COLO668 (cell line): ENCODE measurements around the gene KCNH2.

Experiments
- DNase-seq: peaks from one replicate; lab custom pipeline; 2025; ENCODE audit not compliant: unreplicated experiment; lab: John Stamatoyannopoulos, UW

KCNH2 gene

DNA sequence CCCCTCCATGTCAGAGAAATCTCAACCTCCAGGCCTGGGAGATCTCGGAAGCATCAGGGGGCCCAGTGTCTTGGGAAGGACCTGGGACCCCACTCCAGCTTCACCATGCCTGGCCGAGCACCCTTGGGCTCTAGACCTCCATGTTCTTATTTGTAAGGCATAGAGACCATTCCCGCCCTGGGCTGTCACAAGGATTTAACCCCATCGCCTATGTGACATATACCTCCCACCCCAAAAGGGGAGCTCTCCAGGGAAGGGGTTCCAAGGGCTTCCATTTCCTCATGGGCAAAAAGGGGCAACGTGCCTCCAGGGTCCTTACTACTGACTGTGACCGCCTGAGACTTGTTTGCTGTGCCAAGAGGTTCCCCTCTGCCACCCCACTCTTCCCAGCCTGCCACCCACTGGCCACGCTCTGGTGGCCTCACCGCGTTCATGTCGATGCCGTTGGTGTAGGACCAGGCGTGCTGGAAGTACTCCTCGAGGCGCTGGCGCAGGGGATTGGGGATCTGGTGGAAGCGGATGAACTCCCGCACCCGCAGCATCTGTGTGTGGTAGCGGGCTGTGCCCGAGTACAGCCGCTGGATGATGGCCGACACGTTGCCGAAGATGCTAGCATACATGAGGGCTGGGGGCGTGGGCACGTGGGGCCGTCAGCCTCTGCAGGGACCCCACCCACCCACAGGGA is 27.5 kb downstream of the KCNH2 start:
- no peak for DNase-seq

DNA sequence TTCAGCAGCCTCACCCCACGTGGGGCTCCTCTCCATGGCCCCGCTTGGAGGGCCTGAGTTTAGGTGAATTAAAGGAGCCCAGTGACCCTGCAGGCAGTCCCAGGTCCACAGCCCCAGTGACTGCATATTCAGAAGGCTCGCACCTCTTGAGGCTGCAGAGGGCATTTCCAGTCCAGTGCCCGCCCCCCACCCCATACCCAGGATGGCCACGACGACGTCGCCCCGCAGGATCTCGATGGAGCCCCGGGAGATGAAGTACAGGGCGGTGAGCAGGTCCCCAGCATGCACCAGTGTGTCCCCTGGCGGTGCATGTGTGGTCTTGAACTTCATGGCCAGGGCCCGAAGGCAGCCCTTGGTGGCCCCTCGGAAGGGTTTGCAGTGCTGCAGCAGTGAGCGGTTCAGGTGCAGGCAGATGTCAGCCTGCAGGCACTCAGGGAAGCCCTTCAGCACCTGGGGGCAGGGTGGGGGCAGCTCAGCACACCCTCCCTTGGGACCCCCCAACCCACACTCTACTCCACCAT is 28.1 kb downstream of the KCNH2 start:
- DNase-seq: no peak

DNA sequence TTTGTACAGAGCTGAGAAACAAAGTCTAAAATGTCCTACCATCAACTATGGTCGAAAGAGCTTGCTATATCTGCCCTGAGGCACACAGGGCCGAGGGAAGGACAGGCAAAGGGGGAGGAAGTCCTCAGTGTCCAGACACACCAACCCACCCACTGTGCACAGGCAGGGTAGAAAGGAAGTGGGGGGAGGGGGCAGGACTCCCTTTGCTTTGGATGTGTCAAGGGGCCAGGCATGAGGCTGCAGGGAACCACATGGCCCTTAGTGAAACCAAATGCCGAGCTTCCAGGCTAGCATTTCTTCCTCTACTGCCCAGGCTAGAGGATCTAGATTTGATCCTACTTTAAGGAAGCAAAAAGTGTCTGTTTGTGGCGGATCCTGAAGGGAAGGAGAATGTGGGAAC is 28.6 kb downstream of the KCNH2 start:
- no peak for DNase-seq

DNA sequence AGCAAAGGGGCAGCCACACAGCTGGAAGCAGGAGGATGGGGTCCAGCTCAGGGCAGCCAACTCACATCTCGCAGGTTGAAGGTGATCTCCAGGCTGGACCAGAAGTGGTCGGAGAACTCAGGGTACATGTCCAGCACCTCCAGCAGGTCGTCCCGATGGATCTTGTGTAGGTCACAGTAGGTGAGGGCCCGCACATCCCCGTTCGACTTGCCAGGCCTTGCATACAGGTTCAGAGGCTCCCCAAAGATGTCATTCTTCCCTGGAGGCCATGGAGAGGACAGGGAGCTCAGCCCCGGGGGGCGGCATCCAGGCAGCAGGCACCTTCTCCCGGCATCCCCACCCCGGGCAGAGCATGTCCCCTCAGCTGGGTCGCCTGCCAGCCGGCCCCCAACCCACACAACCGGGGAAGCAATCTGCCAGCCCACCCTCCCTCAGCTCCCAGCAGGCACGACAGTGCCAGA is 29.3 kb downstream of the KCNH2 start:
- no peak for DNase-seq

DNA sequence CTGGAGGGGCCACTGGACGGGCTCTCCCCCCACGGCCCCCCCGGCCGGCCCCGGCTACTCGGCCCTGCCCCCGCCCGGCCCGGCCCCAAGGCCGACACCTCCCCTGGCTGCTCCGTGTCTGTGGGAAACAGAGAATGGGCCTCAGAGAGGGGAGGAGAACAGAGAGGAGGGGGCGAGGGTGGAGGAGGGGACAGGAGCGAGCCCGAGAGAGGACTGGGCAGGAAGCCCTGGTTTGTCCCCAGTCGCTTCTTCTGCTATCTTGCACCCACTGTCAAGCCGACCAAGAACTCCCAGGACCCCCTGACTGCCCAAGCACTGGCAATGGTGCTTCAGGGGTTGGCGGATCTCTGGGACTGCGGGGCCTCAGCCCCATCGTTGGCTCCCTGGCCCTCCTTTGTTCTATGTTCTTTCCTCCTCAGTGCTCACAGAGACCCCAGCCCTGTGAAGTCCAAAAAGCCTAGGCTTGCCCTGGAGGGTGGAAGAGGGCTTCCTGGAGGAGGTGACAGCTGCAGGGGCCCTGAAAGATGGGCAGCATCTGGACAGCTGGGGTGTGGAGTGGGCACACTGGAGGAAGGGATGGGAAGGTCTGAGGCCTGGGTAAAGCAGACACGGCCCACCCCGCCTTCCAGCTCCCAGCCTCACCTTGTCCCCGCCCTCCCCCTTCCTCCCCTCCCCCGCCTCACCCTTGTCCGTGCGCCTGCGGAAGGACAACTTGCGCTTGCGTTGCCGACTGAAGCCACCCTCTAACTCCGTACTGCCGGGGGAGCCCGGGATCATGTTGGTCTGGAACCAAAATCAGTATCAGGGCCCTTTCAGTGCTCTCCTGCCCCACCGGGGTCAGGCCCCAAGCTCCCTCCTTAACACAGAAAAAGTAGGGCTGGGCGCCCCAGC is 30.1 kb downstream of the KCNH2 start:
- DNase-seq: no peak

DNA sequence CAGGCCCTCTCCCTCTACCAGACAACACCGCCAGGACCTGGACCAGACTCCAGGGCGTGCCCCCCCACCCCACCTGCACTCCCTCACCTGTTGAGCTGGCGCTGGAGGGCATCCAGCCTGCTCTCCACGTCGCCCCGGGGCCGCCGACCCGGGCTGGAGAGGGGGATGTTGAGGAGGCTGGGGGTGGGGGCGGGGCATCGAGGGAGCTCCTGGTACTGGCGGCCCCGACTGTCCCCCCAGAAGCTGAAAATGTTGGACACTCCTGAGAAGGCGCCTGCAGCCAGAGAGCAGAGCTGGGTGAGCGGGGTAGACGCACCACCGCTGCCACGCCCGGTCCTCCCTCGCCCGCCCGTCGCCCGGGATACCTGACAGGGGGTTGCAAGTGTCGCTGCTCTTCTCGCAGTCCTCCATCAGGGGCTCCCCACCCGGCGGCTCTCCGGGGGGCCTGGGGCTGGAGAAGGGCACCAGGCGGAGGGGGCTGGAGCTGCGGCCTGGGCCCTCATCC is 30.8 kb downstream of the KCNH2 start:
- DNase-seq: no peak

DNA sequence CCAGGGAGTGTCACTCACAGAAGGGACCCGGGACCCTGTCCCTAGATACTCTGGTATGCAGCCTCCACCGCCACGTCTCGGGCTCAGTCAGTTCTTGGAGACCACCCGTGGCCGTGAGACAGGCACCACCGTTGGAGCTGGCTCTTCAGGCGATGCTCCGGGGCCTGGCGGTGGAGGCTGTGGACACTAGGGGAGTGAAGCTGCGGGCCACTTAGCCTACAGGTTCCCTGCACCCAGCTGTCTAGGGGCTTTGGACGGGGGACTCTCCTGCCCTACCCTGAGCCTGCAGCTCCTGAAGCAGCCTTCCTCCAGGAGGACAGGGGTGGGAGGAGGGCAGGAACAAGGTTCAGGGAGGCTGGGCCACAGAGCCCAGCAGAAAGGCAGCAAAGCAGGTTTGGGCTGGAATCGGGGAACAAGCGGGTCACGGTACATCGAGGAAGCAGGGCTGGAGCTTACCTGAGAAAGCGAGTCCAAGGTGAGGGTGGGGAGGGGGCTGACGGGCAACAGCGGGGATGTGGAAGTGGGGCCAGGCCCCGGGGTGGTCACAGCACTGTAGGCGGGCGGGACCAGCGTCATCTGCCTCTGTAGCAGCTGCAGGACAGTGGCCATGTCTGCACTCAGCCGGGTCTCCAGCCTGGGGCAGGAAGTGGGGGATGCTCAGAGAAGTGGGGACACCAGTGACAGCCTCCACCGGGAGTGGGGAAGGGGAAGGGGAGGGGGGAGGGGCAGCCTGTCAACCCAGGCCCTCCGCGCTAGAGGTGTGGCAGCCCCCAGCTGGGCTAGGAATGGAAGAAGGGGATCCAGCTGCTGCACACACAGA is 31.5 kb downstream of the KCNH2 start:
- no peak for DNase-seq

DNA sequence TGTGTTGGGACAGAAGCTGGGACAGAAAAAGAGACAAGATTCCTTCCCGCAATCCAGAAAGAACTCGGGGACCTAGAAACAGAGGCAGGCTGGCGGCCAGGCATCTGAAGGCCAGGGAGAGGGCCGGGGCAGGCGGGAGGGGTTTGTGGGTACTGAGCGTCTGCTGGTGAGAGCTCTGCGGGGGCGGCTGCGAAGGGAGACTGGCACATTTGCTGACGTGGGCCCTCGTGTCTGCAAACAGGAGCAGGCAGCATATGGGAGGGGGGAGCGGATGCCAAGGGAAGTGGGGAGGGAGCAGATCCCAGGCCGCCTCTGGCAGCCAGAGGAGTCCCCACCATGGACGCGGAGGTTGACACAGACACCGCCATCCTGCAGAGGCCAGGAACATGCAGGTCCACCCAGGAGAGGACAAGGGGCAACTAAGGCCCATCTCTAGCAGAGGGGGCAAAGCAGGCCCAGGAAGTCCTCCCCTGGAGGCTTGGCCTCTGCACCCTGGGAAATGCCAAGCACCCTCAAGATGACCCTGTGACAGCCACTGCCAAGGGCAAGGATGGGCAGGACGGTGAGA is 32.2 kb downstream of the KCNH2 start:
- DNase-seq: no peak

DNA sequence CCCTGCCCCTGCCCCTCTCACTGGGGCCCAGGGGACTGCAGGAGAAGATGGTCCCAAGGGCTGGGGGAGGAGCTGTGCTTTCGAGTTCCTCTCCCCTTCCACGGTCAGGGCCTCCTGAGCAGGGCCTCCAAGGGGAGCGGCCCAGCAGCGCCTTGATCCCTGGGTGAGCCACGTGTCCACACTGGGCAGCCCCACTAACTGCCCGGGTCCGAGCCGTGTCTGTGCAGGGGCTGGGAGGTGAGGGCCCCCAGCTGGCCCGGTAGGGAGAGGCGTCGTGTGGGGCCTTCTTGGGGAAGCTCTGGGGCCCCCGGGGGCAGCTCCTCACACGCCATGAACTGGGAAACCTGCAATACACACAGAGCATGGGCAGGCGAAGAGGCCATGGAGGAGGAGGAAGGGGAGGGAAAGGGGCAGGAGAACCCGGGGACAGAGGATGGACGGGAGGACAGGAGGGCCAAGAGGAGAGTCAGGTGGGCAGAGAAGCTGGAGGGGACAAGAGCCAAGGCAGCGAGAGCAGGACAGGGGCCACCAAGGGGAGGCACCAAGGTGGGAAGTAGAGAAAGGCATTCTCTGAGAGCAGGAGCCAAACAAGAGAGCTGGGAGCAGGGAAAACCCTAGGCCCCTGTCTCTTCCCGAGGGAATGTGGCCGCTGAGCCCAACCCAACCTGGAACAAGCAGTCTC is 32.8 kb downstream of the KCNH2 start:
- no peak for DNase-seq

DNA sequence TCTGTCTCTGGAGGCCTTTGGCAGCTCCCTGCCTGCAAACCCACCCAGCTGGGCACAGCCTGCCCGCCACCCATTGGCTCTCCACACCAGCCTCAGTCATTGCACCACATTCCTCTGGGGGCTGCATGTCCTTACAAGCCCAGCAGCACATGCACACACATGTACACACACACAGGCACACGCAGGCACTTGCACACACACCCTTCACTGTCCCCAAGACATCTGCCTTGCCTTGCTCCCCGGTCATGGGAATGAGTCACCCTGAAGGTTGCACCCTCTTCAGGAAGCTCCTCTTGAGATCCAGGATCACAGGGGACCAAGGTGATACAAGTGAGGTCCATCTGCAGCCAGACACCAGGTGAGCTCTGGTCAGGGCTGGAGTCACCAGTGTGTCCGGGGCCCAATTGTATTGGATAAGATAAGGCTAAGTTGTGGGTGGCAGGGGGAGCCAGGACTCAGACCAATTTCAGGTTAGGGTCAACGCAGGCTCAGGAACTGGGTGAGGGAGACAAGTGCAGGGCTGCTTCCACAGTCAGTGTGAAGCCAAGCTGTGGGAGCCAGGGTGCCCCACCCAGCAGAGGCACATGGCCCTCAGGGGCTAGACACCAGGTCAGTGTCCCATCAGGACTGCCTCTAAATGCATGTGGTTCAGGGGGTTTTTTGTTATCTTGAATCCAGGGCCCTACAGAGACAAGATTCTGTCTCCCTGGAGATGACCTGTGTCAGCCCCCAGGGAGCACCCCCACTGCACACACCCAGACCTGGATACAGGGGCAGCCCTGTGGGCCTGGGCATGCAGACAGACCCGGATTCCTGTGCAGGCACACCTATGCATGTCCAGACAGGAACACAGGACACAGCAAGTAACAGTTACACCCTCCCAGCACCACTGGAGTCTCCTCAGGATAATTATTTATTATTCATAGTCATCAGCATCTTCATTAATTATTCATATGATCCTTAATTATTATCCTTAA is 33.8 kb downstream of the KCNH2 start:
- no peak for DNase-seq

DNA sequence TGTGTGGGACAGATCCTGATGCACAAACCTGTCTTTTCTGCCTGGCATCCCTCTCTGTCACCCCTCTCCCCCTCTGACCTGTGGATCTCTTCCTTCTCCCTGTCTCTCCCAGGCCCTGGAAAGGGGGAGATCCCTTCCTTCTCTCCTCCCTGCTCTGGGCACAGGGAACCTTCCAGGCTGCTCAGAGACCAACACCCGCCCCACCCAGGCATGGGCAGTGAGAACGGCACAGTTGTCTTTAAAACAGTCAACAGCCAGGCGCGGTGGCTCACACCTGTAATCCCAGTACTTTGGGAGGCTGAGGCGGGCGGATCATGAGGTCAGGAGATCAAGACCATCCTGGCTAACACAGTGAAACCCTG is 34.7 kb downstream of the KCNH2 start:
- no peak for DNase-seq

DNA sequence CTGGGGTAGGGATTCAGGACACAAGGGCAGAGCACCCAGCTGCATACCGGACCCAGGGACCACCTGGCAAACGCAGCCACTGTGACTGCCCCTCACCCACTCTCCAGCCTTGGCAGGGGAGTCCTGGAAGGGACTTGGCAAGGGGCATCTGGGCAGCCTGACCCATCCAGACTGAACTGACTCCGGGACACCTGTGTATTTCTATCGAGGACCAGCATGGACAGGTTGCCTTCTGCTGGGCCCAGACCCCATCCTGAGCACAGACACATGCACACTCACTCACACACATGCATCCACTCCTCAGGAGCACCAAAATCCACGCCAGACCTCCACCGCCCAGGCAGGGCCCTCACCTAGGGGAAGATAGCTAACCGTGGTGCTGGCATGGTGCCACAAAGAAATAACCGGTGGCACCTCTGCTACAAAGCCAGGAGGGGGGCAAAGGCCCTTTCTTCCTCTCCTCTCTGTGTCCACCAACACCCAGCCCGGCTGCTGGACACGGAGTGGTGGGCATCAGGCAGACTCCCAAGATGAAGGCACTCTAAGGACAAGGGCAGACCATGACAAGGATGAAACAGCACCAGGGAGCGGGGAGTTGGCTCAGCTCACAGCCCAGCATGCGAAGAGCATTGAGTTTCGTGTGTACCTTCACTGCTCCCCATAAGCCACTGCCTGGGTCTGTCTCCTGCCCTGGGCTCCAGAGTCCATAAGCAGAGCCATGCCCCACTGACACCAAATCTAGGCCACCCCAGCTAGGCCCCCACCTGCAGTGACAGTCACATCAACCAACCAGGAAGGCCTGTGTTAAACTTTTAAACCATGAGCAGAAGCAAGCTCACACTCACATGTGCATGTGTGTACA is 35.3 kb downstream of the KCNH2 start:
- peak; percentile 26 for DNase-seq

DNA sequence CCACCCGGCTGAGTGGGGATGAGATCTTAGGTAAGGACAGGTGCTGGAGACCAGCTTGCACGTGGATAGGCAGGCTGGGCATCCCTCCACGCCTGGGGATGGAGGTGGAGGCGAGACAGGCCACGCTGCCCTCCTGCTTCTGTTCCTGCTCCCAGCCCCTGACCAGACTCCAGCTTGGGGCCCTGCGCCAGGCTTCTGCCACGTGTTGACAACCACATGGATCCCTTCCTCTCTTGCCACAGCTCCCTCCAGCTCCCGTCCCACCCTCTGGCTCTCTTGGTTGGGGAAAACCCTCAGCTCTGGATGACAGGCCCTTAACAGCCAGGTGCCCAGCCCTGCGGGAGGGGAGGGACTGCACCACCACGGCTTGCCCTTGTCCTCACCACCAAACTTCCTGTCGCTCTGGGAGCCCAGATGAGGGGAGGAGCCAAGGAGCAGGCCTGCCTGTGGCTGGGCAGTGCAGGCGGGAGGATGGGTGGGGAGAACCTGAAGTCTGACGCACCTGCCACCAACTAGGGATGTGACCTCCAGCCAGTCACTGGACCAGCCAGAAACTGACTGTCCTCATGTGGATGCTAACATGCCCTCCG is 36.0 kb downstream of the KCNH2 start:
- DNase-seq: peak; percentile 90

DNA sequence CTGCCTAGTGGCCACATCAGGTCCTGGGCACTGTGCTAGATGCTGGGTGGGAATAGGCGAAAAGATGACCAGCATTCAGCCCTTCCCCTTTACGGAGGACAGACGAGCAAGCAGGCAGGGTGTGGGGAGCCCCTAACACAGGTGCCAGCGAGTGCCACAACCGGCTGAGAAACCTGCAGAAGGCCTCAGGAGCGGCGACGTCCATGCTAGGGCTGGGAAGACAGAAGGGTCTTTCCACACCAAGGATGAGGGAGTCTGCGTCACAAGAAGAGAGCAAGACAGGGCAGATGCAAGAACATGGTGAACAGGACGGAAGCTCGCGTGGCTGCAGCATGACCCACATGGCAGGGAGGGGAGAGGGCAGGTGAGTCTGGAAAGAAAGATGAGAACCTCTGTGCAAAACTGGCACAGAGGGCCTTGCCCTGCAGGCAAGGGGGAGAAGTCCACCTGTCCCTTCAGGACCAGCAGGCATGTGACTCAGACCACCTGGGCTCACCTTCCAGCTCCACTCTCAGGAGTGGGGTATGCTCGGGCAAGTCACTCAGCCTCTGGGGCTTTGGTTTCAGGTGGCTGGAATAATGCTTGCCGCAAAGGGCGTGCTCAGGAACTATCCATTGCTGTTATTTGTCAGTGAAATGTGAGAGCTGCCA is 36.6 kb downstream of the KCNH2 start:
- DNase-seq: no peak

DNA sequence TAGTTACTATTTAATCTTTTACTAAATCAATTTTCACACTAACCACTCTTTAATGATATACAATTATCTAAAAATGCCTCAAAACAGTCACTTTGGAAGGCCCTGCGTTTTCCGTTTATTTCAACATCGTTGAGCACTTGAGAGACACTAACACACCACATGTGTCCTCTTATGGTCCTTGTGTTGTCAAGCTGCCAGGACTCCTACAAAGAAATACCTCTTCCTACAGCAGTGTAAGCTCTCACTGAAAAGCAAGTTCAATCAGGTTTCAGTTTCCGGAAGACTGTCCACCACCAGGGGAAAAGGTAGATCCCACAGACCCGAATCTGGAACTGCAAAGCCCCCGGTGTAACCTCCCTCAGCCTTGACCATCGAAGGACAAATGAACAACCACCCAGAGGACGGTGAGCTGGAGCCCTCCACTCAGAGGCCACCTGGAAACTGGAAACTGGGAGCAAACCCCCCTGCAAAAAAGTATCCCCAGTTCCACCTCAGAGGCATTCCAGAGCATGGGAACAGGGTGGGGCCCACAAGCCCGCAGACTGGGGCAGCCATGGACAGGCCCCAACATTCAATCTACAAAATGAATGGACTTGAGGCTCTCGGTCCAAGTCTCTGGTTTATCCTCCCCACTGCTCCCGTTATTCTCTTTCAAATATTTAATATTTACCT is 37.6 kb downstream of the KCNH2 start:
- DNase-seq: no peak

DNA sequence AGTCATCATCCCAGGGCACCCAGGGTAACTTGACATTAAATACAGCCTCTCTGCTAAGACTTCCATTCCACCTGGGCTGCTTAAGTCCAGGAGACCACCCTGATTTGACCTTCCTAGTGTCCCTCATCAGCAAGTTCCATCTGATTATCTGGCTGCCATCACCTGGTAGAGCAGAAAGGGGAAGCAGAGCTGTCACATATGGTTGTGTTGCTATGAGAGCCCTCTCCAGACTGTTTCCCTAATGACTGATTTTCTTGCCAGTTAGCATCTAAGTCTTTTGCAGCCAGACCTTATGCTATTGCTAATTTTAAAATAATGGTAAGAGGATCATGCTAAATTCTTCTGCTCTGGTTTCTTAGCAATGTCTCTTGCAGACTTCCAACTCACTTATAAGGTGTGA is 38.7 kb downstream of the KCNH2 start:
- DNase-seq: no peak

DNA sequence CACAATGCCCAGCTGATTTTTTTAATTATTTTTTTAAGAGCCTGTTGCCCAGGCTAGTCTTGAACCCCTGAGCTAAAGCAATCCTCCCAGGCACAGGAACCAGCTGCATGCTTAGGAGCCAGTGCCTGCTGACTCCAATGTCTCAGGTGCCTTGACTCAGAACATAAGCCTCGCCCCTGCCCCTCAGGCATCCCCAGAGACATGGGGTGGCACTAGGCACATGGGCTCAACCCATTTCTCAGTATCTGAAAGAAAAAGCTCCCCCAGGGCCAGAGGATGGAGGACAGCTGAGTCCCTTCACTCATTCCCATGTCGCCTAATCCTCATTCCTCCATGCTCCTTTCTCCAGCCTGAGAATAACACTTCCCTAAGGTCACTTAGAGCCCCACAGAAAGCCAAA is 39.1 kb downstream of the KCNH2 start:
- DNase-seq: no peak
